Measurements from ENCODE around the gene GGA1. TPM values are rescaled to one million over a fixed set of nuclear protein-coding genes. Genes with fewer than 3 reads are reported as not detected.

The GGA1 gene
- total RNA-seq, 4 donors from 2014 or later, result 28.7 to 50.7 (median 33.9) TPM

DNA sequence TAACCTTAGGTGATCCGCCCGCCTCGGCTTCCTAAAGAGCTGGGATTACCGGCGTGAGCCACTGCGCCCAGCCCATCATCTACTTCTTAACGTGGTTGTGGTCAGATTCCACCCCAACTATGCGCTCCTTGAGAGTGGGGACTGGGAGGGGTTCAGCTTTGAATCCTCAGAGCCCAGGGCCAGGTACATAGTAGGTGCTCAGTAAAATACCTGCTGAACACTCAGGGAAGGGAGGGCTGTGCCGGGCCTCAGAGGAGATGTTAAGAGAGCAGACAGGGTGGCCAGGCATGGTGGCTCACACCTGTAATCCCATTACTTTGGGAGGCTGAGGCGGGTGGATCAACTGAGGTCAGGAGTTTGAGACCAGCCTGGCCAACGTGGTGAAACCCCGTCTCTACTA is 65.6 kb downstream of the GGA1 start:
- DNase-seq (ENCODE audit: low spot score), result no peak
- ATAC-seq (ENCODE audit: low FRiP score), result no peak
- TF ChIP-seq, protein P1, sequence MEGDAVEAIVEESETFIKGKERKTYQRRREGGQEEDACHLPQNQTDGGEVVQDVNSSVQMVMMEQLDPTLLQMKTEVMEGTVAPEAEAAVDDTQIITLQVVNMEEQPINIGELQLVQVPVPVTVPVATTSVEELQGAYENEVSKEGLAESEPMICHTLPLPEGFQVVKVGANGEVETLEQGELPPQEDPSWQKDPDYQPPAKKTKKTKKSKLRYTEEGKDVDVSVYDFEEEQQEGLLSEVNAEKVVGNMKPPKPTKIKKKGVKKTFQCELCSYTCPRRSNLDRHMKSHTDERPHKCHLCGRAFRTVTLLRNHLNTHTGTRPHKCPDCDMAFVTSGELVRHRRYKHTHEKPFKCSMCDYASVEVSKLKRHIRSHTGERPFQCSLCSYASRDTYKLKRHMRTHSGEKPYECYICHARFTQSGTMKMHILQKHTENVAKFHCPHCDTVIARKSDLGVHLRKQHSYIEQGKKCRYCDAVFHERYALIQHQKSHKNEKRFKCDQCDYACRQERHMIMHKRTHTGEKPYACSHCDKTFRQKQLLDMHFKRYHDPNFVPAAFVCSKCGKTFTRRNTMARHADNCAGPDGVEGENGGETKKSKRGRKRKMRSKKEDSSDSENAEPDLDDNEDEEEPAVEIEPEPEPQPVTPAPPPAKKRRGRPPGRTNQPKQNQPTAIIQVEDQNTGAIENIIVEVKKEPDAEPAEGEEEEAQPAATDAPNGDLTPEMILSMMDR (IDR thresholded peaks at IDR 0.05), result no peak

DNA sequence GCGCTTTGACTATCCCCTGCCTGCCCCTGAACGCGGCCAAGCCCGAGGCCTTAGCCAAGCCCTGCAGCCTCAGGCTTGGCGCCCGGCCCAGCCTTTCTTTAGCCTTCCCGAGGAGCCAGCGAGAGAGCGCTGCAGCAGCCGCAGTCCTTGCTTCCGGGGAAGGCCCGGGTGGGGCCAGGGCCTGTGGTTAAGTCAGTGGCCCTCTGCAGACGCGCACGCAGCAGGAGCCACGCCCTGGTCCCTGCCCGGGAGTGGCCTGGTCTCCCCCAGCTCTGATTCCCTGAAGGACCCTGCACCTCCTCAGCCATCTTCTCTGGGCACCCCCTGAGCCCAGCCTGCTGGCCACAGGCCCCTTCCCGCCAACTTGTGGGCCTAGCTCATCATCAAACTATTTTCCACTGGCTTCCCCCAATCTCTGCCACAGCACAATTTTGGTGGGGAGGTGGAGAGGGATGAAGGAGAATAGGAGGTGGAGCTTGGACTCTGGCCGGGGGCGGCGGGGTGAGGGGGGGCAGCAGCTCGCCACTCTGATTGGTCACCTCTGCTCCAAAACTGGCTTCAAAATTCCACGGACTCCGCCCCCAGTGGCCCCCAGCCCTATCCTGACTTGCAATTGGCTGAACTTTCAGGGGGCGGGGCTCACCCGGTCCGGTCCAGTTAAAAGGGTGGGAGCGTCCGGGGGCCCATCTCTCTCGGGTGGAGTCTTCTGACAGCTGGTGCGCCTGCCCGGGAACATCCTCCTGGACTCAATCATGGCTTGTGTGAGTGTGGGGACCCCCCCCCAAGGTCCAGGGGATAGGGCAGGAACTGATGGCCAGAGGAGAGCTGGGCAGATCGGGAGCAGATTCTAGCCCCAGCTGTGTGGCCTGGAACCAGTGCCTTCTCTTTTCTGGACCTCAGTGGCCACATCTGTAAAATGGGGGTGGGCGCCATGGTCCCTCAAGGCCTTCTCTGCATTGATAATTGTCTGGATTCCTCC is 66.6 kb downstream of the GGA1 start, which contains the start of gene LGALS1:
TSS of gene LGALS1 (plus strand) at position 686 of the 979 bp plus-strand sequence. CDS start at position 753, 67 bp downstream.
- TF ChIP-seq, protein P1 (IDR thresholded peaks at IDR 0.05), result no peak
- DNase-seq (ENCODE audit: low spot score) (peak; percentile 86), ATAC-seq (ENCODE audit: low FRiP score) (peak; percentile 83)

DNA sequence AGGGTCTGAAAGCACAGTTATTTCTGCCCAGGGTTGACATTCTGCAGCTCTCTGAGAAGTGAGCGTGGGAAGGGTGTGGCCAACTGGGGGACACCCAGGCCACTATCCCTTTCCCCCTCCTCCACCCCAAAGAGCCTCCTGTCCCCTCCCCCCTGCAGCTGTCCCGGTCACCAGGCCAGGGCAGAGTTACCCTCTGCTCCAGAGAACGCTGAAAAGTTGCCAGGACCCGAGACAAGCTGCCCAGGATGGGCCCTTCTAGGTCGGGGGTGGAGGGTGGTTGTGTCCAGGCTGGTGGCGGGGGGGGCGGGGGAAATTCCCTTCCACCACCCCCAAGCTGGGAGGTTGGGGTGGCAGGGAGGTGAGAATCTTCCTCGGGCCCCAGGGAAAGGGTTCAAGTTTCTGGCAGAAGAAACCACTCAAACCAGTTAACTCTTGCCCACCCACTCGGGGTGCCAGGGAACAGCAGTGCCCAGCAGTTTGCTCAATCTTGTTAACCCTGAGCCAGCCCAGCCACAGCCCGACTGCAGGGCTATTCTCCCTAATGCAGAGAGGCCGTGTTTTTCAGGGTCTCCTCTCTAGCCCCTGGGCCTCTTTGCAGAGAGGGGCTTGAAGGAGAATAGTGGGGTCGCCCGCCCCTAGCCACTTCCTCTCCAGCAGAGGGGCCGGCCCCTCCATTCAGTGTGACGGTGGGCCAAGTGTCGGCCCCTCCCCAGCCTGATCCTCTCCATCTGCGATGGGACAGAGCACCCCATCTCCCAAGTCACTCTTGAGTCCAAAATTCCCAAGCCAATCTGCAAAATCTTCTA is 67.5 kb downstream of the GGA1 start:
- TF ChIP-seq, protein P1 (IDR thresholded peaks at IDR 0.05), result peak in 1 of 3 donors; percentile 11
- DNase-seq (ENCODE audit: low spot score) (no peak), ATAC-seq (ENCODE audit: low FRiP score) (no peak)

DNA sequence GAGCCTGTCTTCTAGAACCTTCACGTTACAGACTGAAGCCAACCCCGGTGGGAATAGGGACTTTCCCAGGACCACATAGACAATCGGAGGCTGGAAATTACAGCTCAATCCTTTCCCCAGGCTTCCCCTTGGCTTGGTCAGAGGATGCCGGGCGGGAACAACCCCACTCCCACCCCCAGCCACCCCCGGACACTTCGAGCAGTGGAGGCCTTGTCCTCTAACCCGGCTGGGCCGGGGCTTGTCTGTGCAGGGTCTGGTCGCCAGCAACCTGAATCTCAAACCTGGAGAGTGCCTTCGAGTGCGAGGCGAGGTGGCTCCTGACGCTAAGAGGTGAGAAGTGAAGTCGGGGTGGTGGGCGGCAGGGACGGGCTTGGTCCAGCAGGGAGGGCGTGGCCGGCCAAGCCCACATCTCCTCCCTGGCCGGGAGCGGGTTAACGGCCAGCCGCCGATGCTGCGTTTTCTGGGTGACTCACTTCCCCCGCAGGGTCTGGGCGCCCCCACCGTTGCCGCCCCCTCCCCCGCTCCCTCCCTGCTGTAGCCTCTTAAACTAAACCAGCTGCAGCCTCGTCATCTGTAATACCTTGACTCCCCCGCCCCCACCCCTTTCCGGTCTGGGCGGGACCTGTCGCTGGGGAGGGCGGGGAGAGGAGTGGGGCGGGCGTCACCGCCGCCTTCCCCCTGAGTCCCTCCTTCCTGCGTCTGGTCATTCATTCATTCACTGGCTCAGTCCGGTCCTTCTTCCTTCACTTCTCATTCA is 68.3 kb downstream of the GGA1 start:
- peak; percentile 71 for ATAC-seq (ENCODE audit: low FRiP score)
- DNase-seq (ENCODE audit: low spot score), result peak; percentile 94
- TF ChIP-seq, protein P1 (IDR thresholded peaks at IDR 0.05), result no peak

DNA sequence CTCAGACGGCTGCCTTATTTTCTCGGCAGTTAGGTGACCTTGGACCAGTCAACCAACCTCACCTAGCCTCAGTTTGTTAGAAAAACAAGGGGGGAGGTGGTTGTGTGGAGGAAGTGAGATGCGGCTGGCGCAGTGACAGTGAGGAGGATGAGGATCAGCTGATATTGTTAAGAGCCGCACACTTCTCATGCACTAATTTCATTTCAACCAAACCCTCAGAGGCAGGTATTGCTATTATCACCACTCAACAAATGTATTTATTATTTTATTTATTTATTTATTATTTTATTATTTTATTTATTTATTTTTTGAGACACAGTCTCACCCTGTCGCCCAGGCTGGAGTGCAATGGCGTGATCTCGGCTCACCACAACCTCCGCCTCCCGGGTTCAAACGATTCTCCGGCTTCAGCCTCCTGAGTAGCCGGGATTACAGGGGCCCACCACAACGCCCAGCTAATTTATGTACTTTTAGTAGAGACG is 68.9 kb downstream of the GGA1 start:
- DNase-seq (ENCODE audit: low spot score), result no peak
- TF ChIP-seq, protein P1 (IDR thresholded peaks at IDR 0.05), result no peak
- no peak for ATAC-seq (ENCODE audit: low FRiP score)

DNA sequence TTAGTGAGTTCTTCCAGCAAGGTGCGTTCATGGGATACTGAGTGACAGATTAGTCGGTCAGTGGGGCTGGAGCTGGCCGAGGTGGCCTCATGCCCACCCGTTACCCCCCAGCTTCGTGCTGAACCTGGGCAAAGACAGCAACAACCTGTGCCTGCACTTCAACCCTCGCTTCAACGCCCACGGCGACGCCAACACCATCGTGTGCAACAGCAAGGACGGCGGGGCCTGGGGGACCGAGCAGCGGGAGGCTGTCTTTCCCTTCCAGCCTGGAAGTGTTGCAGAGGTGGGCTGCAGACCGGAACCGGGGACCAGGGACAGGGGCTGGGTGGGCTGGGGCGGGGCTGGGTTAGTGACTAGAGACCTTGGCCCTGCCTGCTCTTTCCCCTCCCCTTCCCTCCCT is 69.7 kb downstream of the GGA1 start:
- TF ChIP-seq, protein P1 (IDR thresholded peaks at IDR 0.05), result no peak
- DNase-seq (ENCODE audit: low spot score), result no peak
- no peak for ATAC-seq (ENCODE audit: low FRiP score)
